ENCODE data around the gene USP47.
A peak's percentile ranks its signal among the peaks of the same experiment; 100 is the strongest.
"Not testable (repeated sequence)": the region's sequence is repeated elsewhere in the genome, so short reads cannot be mapped to it uniquely, and the experiment has no call there.

The USP47 gene

DNA sequence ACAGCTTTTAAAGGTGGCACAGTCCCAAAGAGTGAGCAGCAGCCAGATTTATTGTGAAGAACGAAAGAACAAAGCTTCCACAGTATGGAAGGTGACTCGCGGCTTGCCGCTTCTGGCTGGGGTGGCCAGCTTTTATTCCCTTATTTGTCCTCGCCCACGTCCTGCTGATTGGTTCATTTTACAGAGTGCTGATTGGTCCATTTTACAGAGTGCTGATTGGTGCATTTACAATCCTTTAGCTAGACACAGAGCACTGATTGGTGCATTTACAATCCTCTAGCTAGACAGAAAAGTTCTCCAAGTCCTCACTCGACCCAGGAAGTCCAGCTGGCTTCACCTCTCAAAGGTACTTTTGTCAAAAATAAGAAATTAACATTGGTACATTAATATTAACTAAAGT lies 10.4 kb upstream of the USP47 start:
- DNase-seq, result not testable (repeated sequence)

DNA sequence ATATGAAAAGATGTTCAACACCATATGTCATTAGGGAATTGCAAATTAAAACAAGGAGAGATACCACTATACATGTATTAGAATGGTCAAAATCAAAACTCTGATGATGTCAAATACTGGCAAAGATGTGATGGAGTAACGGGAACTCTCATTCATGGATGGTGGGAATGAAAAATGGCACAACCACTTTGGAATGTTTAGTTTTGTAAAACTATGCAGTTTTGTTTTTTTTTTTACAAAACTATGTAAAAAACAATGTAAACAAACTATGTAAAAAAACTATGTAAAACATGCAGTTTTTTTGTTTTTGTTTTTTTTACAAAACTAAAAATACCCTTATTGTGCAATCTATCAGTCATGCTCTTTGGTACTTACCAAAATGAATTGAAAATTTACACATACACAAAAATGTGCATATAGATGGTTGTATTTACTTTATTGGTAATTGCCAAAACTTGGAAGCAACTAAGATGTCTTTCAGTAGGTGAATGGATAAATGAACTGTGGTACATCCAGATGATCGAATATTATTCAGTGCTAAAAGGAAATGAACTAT lies 5.0 kb upstream of the USP47 start:
- DNase-seq, result no peak

DNA sequence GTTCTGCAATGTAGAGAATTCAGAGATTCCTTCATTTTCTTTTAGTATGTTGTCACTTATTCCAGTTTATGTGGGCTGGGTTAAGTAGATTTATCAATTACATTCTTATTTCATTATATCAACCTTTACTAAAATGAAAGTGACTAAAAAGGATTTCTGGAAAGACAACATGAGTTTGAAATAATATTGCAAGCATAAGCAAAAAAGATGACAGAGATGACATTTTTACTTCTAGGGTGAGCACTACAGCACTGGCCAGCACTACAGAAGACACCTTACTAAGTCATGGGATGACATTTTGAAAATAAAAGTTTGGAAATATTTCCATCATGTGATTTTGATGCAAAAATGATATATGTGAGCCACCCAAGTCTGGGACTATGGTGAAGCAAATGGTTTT lies 2.1 kb upstream of the USP47 start:
- DNase-seq, result no peak

DNA sequence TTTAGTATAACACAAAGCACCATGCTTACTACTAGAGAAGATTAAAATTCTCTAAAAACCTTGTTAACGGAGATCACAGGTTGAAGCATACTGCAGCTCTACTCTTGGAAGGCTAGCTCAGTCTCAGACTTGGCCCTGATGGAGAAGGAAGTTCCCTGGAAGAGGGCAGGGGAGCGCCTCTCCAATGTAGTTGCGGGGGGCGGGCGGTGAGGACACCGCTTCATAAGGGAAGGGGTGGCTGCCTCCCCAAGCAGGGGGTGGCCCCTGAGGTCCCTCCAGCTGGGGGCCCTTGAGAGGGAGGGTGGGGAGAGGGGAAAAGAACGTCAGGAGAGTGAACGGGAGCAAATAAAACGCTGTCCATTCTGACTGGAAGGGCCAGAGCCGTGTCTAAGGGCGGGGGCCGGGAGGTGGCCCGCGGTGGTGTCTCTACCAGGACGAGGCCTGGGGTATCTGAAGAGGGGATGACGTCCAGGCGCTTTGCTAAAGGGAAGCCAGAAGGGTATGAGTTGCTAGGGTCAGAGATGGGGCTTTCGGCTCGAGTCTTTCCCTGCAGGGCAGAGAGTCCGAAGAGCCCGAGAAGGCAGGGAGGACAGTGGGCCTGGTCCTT lies 553 bp upstream of the USP47 start:
- DNase-seq, result no peak

DNA sequence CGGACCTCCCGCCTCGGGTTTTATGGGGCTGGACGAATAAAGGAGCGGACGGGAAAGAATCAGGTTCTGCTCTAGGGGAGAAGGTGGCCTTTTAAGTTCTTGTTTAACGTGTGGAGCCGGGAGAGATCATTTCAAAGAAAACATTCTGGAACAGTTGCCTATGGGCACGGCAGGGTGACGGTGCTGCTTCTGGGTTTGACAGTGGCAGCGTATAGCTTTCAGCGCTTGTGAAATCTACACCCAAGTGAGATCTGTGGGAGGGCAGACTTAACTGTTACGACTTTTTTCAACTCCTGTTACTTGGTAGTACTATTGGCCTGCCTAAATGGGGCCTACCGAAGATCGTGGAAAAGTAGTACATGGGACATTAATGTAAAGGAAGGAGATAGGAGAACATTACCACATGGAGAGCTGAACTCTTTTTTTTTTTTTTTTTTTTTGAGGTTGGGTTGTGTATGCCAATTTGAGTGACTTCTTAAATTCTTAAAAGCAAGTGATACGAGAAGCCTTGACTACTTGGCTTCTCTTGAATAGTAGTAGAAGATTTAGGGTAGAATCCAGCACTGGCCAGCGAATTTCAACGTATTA lies 743 bp downstream of the USP47 start:
- peak; percentile 67 for DNase-seq

DNA sequence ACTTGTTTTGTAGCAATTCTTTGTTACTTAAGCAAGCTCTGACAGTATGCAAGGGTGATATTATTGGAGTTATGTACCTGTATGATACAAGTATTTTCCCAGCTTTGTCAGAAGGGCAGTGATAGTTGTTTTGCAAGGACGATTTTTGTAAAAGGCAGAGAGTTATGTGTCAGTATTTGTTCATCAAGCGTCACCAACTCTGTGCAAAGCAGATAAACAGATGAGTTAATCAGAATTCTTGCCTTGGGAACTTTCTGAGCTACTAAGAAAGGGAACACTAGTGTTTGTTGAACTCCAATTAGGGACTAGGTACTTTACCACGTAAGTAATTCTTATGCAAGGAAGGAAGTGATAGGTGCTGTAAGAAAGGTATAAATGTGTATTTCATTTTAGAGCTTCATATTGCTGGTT lies 1.4 kb downstream of the USP47 start:
- DNase-seq, result no peak

DNA sequence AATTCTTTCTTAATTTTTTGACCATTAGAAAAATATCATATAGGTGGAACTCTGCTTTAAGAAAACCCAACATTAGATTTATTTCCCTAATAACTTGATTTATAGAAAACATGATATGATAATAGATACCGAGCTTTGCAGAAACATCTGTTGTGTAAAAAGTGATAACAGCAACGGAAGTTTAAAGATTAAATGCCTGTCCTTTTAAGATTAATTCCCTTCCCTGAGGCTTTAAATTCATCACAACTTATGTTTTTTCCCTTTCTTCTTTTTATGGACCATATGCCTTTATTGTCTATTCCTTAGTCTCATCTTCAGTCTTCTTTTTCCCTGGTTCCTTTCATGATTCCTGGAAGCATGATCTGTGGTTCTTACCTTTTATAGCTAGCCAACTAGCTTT lies 1.9 kb downstream of the USP47 start:
- DNase-seq, result no peak

DNA sequence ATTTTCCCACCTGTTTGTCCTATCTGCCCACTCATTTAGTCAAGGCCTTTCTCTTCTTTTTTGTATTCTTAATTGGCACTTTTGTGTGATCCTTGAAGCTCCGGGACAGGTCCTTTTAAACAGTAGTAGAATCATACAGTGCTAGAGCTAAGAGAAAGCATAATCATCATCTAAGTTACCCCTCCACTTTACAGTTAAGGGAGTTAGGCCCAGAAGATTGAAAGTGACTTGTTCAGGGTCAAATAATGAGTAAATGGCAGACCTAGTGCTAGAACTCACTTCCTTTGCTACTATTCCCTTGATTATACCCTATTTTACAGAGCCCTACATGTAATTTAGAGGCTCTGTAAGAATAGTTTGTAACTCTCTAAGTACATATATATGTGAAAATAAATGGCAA lies 2.5 kb downstream of the USP47 start:
- no peak for DNase-seq

DNA sequence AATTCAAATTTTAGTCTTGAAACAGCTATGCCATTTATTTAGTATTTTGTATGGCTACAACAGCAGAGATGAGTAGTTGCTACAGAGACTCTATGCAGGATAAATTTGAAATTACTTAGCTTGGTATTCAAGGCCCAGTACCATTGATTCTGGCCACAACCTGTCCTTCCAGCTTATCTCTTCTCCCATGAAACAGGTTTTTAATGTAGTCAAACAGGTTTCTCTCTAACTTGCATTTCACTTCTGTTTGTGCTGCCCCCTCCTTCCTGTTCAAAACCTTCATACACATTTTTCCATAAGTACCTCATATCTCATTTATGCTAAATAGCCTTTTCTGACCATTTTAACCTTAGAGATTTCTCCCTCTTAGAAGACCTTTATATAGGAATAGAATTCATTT lies 3.3 kb downstream of the USP47 start:
- DNase-seq, result no peak

DNA sequence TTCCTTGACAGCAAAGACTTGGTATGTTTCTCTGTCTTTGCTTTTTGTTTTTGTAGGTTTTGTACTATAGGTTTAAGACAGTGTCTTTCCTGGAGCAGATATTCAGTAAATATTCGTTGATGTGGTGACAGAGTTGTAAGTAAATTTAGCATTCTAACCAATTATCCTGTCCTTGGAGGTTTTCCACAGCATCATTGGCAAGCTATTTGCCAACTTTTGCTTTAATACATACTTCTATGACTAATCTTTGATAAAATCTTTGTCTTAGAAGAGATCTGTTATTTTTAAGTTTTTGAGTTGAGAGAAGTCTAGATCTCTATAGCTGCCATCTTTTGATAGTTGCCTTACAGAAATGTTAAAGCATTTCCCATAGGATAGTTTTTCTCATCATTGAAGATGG lies 3.8 kb downstream of the USP47 start:
- DNase-seq, result no peak

DNA sequence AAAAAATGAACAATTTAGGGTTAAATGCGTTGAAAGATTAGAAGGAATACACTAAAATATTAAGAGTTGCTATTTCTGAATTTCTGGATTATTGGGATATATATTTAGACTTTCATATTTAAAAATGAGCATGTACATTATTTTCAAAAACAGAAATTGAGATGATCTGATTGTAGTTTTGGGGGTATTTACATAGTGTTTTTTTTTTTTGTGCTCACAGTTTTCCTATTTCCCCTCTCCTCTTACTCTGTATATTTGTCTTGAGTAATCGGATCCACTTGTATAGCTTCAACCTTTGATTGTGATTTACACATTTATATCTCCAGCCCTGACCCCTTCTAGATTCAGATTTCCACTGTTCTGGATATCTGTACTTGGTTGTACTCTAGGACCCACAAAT lies 5.3 kb downstream of the USP47 start:
- no peak for DNase-seq

DNA sequence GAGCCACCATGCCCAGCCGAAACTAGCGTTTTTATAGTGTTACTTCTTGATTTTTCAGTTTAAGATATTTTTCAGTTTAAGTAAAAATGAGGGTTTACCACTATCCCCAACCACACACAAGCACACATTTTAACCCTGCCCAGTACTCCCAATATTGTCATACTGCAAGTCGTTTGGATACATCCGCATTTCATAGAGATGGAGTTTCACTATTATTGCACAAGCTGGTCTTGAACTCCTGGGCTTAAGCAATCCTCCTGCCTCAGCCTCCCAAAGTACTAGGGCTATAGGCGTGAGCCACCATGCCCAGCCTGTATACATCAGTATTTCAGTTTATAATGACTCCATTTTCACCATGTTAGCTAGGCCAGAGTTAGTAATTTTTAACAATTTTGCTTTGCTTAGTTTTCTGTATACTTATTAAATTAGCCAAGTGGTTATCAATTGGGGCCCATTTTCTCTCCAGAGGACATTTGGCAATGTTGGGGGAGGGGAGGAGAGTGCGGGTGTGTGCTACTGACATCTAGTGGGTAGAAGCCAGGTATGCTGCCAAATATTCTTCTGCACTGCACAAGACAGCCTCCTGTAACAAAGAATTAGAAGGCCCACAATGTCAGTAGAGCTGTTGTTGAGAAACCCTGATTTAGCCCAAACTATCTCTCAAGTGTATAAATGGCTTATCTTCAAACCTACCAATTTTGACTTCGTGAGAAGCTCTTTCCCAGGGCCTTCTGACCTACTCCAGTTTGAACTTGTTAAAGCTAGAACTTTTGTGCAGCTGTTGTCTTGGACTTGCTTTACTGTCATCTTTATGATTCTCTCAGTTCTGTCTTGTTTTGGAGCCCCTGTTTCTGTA lies 7.3 kb downstream of the USP47 start:
- DNase-seq, result peak; percentile 57

DNA sequence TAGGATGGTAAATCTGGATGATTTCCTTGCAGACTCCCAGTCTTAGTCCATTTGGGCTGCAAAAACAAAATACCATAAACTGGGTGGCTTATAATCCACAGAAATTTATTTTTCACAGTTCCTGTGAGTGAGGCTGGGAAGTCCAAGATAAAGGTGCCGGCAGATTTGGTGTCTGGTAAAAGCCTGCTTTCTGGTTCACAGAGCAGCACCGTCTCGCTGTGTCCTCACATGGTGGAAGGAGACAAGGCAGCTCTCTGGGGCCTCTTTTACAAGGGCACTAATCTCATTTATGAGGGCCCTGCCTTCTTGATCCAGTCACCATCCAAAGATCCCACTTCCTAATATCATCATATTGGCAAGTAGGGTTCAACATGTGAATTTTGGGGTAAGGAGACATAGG lies 8.9 kb downstream of the USP47 start:
- DNase-seq, result no peak

DNA sequence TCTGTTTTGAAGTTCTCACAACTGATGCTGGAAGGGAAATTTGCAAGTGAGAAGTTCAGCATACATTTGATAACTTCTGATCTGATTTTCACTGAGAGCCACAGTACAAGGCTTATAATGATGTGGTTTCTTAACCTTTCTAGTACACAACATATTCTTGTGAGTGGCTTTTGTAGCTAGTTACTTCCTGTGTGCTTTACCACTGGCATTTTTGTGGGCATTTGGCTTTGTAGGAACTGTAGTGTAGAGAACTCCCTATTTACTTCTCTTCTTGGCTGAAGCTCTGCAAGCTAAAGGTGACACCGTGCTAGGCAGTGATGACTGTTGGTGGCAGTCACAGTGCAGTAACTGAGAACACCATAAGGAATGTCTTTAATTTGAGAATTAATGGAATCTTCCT lies 14.9 kb downstream of the USP47 start:
- no peak for DNase-seq

DNA sequence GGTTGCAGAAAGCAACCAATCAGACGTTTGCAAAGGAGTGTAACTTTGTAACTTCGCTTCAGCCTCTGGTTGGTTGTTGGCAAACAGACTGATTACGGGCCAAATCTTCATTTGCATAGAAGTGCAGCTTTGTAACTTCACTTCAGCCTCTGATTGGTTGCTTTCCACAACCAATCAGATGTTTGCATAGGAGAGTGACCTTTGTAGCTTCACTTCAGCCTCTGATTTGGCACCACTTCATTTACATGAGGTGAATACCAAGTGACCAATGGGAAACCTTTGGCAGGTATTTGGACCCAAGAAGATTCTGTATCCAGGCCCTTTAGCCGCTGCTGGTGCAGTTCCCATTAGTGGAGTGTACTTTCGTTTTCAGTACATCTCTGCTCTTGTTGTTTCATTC lies 16.0 kb downstream of the USP47 start:
- no peak for DNase-seq

DNA sequence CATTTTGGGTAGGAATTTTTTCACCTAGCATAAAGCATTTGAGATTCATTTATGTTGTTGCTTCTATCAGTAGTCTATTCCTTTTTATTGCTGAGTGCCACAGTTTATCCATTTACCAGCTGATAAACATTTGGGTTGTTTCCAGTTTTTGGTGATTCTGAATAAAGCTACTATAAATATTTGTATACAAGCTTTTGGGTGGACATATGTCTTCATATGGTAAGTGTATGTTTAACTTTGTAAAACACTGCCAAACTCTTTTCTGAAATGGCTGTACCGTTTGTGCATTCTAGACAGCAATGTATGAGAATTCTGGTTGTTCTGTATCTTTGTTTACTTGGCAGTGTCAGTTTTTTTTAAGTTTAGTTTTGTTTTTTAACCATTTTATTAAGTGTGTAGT lies 16.9 kb downstream of the USP47 start:
- no peak for DNase-seq

DNA sequence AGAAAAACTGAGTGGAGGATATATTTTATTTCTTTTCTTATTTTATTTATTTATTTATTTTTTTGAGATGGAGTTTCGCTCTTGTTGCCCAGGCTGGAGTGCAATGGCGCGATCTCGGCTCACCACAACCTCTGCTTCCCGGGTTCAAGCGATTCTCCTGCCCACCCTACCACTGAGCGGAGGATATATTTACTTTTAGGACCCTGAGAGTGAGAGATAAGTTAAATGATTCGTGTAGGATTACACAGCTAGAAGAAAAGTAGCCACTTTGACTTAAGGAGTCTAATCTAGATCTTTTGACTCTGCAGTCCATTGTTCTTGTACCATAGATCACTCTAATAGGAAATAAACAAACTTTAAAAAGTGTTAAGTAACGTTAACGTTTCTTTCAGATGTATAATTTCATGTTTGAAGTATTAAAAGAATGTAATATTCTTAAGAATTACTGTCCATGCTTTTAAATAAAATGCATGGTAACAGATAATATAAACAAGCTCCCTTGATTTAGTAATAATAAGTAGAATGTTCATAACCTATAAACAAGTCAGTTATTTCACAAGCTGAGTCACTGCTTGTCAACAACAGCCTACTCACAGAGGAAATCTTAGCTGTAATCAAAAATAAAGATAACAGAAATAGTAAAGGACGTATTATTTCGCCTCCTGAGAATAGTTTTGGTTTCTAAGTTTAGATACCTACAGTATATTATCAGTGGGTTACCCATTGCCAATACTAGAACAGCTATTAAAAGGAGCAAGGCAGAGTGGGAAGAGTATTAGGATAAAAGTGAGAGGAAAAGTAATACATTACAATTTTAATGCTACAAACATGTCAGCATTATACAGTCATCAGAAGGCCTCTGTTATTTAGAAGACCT lies 18.6 kb downstream of the USP47 start:
- DNase-seq, result no peak

DNA sequence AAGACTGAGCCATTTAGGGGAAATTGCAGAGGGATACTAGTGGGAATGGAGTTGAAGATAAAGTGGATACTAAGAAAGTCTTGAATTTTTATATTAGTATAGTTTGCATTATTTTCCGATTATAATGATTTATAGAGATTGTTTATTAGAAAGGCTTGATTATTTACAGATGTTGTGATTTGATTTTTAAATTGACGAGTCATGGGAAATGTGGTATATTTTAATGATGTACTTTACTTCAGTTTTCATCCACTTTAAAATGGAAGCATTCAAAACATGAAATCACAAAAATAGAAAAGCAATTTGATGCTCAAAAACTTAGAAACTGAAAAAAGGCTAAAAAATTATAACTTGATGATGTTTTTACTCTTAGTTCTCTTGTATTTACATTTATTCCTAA lies 21.2 kb downstream of the USP47 start:
- no peak for DNase-seq

DNA sequence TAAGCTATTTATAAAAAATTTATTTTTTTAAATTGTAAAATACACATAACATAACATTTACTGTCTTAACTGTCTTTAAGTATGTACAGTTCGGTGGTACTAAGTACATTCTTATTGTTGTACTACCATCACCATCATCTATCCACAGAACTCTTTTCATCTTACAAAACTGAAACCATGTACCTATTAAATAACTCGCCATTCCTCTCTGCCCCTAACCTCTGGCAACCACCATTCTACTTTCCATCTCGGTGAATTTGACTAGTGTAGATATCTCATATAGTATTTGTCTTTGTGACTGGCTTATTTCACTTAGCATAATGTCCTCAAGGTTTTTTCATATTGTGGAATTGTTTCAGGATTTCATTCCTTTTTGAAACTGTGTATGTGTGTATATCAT lies 22.6 kb downstream of the USP47 start:
- no peak for DNase-seq

DNA sequence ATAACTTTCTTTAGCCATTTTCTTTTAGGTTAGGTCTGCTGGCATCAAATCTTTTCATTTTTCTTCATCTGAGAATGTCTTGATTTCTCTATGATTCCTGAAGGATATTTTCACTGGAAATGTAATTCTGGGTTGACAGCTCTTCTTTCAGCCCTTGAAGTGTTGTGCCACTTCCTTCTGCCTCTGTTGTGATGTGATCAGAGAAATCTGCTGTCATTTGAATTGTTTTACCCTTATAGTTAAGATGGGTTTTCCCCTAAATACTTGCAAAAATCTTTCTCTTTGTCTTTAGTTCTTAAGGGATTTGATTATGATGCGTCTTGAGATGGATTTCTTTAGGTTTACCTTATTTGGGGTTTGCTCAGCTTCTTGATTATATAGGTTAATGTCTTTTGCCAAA lies 23.0 kb downstream of the USP47 start:
- no peak for DNase-seq

DNA sequence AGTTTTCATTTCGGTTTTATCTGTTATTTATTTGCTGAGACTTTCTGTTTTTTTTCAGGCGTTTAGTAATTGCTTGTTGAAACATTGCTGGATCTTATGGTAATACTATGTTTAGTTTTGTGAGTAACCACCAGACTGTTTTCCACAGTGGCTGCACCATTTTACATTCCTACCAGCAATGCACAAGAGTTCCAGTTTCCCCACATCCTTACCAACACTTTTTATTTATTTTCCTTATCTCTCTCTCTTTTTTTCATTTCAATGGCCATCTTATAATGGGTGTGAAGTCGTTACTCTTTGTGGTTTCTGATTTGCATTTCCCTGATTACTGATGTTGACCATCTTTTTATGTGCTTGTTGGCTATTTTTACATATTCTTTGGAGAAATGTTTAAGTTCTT lies 23.7 kb downstream of the USP47 start:
- no peak for DNase-seq

DNA sequence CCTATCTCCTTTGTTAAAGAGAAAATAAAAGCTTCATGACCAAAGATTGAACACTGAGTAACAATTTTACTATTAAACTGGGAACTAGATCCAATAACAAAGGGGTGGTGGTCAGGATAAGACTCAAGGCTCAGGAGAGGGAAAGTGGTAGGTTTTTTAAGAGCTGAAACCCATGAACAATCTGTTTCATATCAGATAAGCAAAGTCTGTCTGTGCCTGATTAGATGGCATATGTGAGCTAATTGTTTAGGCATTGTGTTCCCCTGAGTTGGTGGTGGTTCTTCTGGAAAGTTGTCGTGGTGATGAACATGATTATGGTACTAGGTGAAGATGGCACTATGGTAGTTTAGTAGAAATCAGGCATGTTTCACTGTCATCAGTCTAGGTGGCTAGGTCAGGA lies 24.4 kb downstream of the USP47 start:
- DNase-seq, result no peak

DNA sequence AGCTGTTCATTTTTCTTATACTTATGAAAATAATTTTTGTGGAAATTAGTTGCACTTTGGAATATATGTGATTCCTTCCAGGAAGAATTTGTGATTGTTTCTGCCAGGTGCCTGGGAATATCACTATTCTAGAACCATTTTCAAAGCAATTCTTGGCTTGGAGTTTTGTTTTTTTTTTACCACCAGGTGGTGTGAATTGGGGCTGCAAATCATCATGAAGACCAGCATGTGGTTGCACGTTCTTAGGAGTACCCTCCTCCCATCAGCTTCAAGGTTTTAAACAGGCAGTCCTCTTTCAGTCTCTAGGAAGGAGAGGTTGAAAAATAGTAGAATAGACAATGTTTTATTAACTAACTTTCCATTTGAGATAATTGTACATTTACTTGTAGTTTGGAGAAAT lies 25.9 kb downstream of the USP47 start:
- no peak for DNase-seq

Data from activated naive CD4-positive, alpha-beta T cell treated with Interleukin-2 at 50 U/mL for 16 hours (primary cell).